Measurements from ENCODE around the gene POTEI. TPM values are rescaled to one million over a fixed set of nuclear protein-coding genes. Genes with fewer than 3 reads are reported as not detected.
"Not testable (repeated sequence)": the region's sequence is repeated elsewhere in the genome, so short reads cannot be mapped to it uniquely, and the experiment has no call there.

The POTEI gene
- total RNA-seq, 2 donors from 2014 or later: 0.07 to 2.0 TPM

- not testable (repeated sequence) for H3K4me1 ChIP-seq (ENCODE audit: control insufficient read depth, insufficient read depth, low read length); H3K9ac ChIP-seq (ENCODE audit: extremely low read depth, low read length, poor library complexity, severe bottlenecking); H3K4me3 ChIP-seq (ENCODE audit: low read length); H3K36me3 Mint-ChIP-seq (ENCODE audit: low read depth); DNase-seq; H3K4me3 Mint-ChIP-seq; H3K27ac ChIP-seq (ENCODE audit: low read depth, low read length); H3K9me3 Mint-ChIP-seq; H3K36me3 ChIP-seq (ENCODE audit: control insufficient read depth, insufficient read depth, low read length); H3K27me3 Mint-ChIP-seq (ENCODE audit: insufficient read depth); H3K9me3 ChIP-seq (ENCODE audit: control insufficient read depth, low read length); H3K27me3 ChIP-seq (ENCODE audit: control insufficient read depth, insufficient read depth, low read length, poor library complexity, severe bottlenecking); H3K4me1 Mint-ChIP-seq; H3K27ac Mint-ChIP-seq
- no CpG with 5 or more reads among the region's 4 CpGs for WGBS, 2 experiments (ENCODE audit: insufficient coverage in 1 of 2, insufficient read length in 1 of 2)
Observed at GRCh38 chr2:130542789-130543188, 33.7 kb upstream of the POTEI start.

DNA sequence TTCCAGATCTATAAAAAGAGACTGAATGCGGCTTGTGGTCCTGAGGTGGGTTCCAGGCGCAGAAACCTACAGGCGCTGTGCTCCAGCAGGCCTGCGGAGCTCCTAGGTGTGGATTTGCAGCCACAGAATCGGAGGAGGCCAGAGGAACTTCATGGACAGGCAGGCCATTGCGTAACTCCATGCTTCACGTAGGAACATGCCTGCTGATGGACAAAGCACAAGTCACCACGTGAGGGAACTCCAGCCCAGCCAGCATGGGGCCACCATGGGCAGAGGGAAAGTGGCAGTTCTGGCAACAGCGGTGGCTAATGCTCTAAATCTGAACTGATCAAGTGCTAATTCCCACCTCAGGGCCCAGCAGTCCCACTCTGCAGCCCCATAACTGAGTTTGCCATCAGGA lies 29.1 kb upstream of the POTEI start:
- H3K27me3 Mint-ChIP-seq (ENCODE audit: insufficient read depth); H3K4me1 Mint-ChIP-seq; H3K27me3 ChIP-seq (ENCODE audit: control insufficient read depth, insufficient read depth, low read length, poor library complexity, severe bottlenecking); H3K9me3 Mint-ChIP-seq; H3K4me1 ChIP-seq (ENCODE audit: control insufficient read depth, insufficient read depth, low read length); H3K36me3 ChIP-seq (ENCODE audit: control insufficient read depth, insufficient read depth, low read length); H3K36me3 Mint-ChIP-seq (ENCODE audit: low read depth); H3K27ac Mint-ChIP-seq; H3K27ac ChIP-seq (ENCODE audit: low read depth, low read length); H3K9ac ChIP-seq (ENCODE audit: extremely low read depth, low read length, poor library complexity, severe bottlenecking); H3K9me3 ChIP-seq (ENCODE audit: control insufficient read depth, low read length); H3K4me3 Mint-ChIP-seq; H3K4me3 ChIP-seq (ENCODE audit: low read length); DNase-seq: not testable (repeated sequence)
- no CpG with 5 or more reads among the region's 9 CpGs for WGBS, 2 experiments (ENCODE audit: insufficient coverage in 1 of 2, insufficient read length in 1 of 2)

- H3K27ac ChIP-seq (ENCODE audit: low read depth, low read length); H3K27me3 ChIP-seq (ENCODE audit: control insufficient read depth, insufficient read depth, low read length, poor library complexity, severe bottlenecking); H3K4me3 Mint-ChIP-seq; H3K36me3 ChIP-seq (ENCODE audit: control insufficient read depth, insufficient read depth, low read length); H3K4me1 ChIP-seq (ENCODE audit: control insufficient read depth, insufficient read depth, low read length); H3K4me3 ChIP-seq (ENCODE audit: low read length); H3K4me1 Mint-ChIP-seq; H3K27ac Mint-ChIP-seq; H3K9me3 Mint-ChIP-seq; DNase-seq; H3K9me3 ChIP-seq (ENCODE audit: control insufficient read depth, low read length); H3K9ac ChIP-seq (ENCODE audit: extremely low read depth, low read length, poor library complexity, severe bottlenecking); H3K27me3 Mint-ChIP-seq (ENCODE audit: insufficient read depth); H3K36me3 Mint-ChIP-seq (ENCODE audit: low read depth): not testable (repeated sequence)
- no CpG with 5 or more reads among the region's 7 CpGs for WGBS, 2 experiments (ENCODE audit: insufficient coverage in 1 of 2, insufficient read length in 1 of 2)
Observed at GRCh38 chr2:130536654-130537053, 27.5 kb upstream of the POTEI start.

DNA sequence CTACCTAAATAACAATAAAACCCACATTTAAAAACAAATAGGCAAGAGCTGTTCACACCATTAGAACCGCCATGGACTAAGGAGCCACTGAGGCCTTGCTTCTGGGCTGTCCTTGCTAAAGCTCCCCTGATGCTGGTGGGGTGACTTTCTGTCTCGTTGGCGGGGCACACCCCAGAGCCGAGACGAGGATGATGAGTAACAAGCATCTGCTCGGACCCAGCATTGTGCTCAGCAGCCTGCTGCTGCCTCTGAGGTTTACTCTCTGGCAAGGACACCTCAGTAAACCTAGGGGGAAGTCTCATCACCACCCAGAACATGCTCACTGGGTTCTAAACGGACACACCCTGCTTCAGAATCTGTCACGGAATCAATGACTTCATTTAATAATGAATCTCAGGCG lies 22.5 kb upstream of the POTEI start:
- H3K4me3 ChIP-seq (ENCODE audit: low read length); H3K9me3 Mint-ChIP-seq; H3K27ac Mint-ChIP-seq; DNase-seq; H3K4me1 Mint-ChIP-seq; H3K9ac ChIP-seq (ENCODE audit: extremely low read depth, low read length, poor library complexity, severe bottlenecking); H3K36me3 Mint-ChIP-seq (ENCODE audit: low read depth); H3K36me3 ChIP-seq (ENCODE audit: control insufficient read depth, insufficient read depth, low read length); H3K9me3 ChIP-seq (ENCODE audit: control insufficient read depth, low read length); H3K27me3 Mint-ChIP-seq (ENCODE audit: insufficient read depth); H3K4me1 ChIP-seq (ENCODE audit: control insufficient read depth, insufficient read depth, low read length); H3K27ac ChIP-seq (ENCODE audit: low read depth, low read length); H3K4me3 Mint-ChIP-seq; H3K27me3 ChIP-seq (ENCODE audit: control insufficient read depth, insufficient read depth, low read length, poor library complexity, severe bottlenecking): not testable (repeated sequence)
- WGBS, 2 experiments (ENCODE audit: insufficient coverage in 1 of 2, insufficient read length in 1 of 2): no CpG with 5 or more reads among the region's 9 CpGs

GRCh38 chr2:130531225-130531624 lies 22.1 kb upstream of the POTEI start:
- H3K9me3 Mint-ChIP-seq; H3K27ac Mint-ChIP-seq; H3K27me3 Mint-ChIP-seq (ENCODE audit: insufficient read depth); DNase-seq; H3K4me1 Mint-ChIP-seq; H3K4me1 ChIP-seq (ENCODE audit: control insufficient read depth, insufficient read depth, low read length); H3K4me3 Mint-ChIP-seq; H3K36me3 Mint-ChIP-seq (ENCODE audit: low read depth); H3K4me3 ChIP-seq (ENCODE audit: low read length); H3K27ac ChIP-seq (ENCODE audit: low read depth, low read length); H3K9me3 ChIP-seq (ENCODE audit: control insufficient read depth, low read length); H3K27me3 ChIP-seq (ENCODE audit: control insufficient read depth, insufficient read depth, low read length, poor library complexity, severe bottlenecking); H3K36me3 ChIP-seq (ENCODE audit: control insufficient read depth, insufficient read depth, low read length); H3K9ac ChIP-seq (ENCODE audit: extremely low read depth, low read length, poor library complexity, severe bottlenecking): not testable (repeated sequence)
- WGBS, 2 experiments (ENCODE audit: insufficient coverage in 1 of 2, insufficient read length in 1 of 2): no CpG with 5 or more reads among the region's 5 CpGs

DNA sequence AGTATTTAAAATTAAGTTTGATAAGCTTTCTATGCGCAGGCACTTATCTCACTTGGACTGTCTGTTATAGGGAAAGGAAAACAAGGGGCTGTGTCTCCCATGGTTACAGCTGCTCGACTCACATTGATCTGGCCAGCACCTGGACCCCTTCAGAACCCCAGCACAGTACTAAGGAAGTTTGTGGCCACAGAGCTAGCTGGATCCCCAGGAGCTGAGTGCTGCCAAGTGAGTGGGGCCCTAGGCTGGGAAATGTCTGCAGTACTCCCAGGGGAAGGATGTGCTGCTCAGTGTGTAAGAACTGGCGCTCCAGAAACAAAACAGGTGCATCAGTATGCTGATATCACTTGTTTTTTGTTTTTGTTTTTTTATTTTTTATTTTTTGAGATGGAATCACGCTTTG lies 21.1 kb upstream of the POTEI start:
- not testable (repeated sequence) for H3K36me3 Mint-ChIP-seq (ENCODE audit: low read depth); H3K27me3 Mint-ChIP-seq (ENCODE audit: insufficient read depth); H3K27ac Mint-ChIP-seq; DNase-seq; H3K9me3 Mint-ChIP-seq; H3K9me3 ChIP-seq (ENCODE audit: control insufficient read depth, low read length); H3K27me3 ChIP-seq (ENCODE audit: control insufficient read depth, insufficient read depth, low read length, poor library complexity, severe bottlenecking); H3K4me3 Mint-ChIP-seq; H3K9ac ChIP-seq (ENCODE audit: extremely low read depth, low read length, poor library complexity, severe bottlenecking); H3K27ac ChIP-seq (ENCODE audit: low read depth, low read length); H3K4me1 ChIP-seq (ENCODE audit: control insufficient read depth, insufficient read depth, low read length); H3K4me3 ChIP-seq (ENCODE audit: low read length); H3K4me1 Mint-ChIP-seq; H3K36me3 ChIP-seq (ENCODE audit: control insufficient read depth, insufficient read depth, low read length)
- no CpG with 5 or more reads among the region's 4 CpGs for WGBS, 2 experiments (ENCODE audit: insufficient coverage in 1 of 2, insufficient read length in 1 of 2)

GRCh38 chr2:130529545-130529944 lies 20.4 kb upstream of the POTEI start:
- not testable (repeated sequence) for H3K9me3 Mint-ChIP-seq; H3K9ac ChIP-seq (ENCODE audit: extremely low read depth, low read length, poor library complexity, severe bottlenecking); H3K36me3 ChIP-seq (ENCODE audit: control insufficient read depth, insufficient read depth, low read length); DNase-seq; H3K9me3 ChIP-seq (ENCODE audit: control insufficient read depth, low read length); H3K27me3 ChIP-seq (ENCODE audit: control insufficient read depth, insufficient read depth, low read length, poor library complexity, severe bottlenecking); H3K27me3 Mint-ChIP-seq (ENCODE audit: insufficient read depth); H3K27ac ChIP-seq (ENCODE audit: low read depth, low read length); H3K36me3 Mint-ChIP-seq (ENCODE audit: low read depth); H3K4me1 Mint-ChIP-seq; H3K4me1 ChIP-seq (ENCODE audit: control insufficient read depth, insufficient read depth, low read length); H3K27ac Mint-ChIP-seq; H3K4me3 Mint-ChIP-seq; H3K4me3 ChIP-seq (ENCODE audit: low read length)
- no CpG with 5 or more reads among the region's 6 CpGs for WGBS, 2 experiments (ENCODE audit: insufficient coverage in 1 of 2, insufficient read length in 1 of 2)

All from endodermal cell (in vitro differentiated cells).